Body of pancreas (tissue), 4 donors: ENCODE data around the gene ENTR1. TPM values are rescaled to one million over a fixed set of nuclear protein-coding genes. Genes with fewer than 3 reads are reported as not detected.
A peak's percentile ranks its signal among the peaks of the same experiment; 100 is the strongest.

Experiments
- ATAC-seq: fragments of 150-250 bp; one replicate; pipeline ENCODE4 v1.9.1; 2016
- DNase-seq, 4 donors: peaks; one replicate each; pipeline ENCODE4 v3.0.0-alpha.2; 2019
- H3K27ac ChIP-seq, 4 donors: fragments of 200-600 bp; sonication (generic); 1 replicate in 3 of 4; 2 replicates in 1 of 4; pipeline versions ENCODE4 v1.5.1 to v1.6.1; 2016 to 2019; ENCODE audit warnings: mild to moderate bottlenecking in 1 of 4, mixed read lengths in 1 of 4, moderate library complexity in 1 of 4
- H3K27me3 ChIP-seq, 2 donors: fragments of 200-600 bp; sonication (generic); one replicate each; pipeline ENCODE4 v1.6.0; 2016; ENCODE audit warnings: mild to moderate bottlenecking in 1 of 2
- H3K36me3 ChIP-seq, 2 donors: fragments of 200-600 bp; sonication (generic); replicated peaks in 1 of 2; 2 replicates each; pipeline ENCODE4 v1.5.1; 2016; ENCODE audit warnings: low read depth in 2 of 2; ENCODE audit not compliant: insufficient read depth in 1 of 2
- H3K4me1 ChIP-seq: fragments of 200-600 bp; sonication (generic); one replicate; pipeline ENCODE4 v1.6.0; 2016
- H3K4me3 ChIP-seq, 2 donors: fragments of 200-600 bp; sonication (generic); 1 replicate in 1 of 2; 2 replicates in 1 of 2; pipeline ENCODE4 v1.5.1; 2016 to 2019
- H3K9me3 ChIP-seq, 3 donors: fragments of 200-600 bp; sonication (generic); 1 replicate in 2 of 3; 2 replicates in 1 of 3; pipeline ENCODE4 v1.5.1; 2016
- POLR2A ChIP-seq, 3 donors: fragments of 450-650 bp; IDR thresholded peaks; one replicate each; pipeline ENCODE4 v1.6.1; 2016; ENCODE audit warnings: antibody characterized with exemption in 3 of 3, mild to moderate bottlenecking in 2 of 3
- WGBS, 2 donors: methylation state at CpG; one replicate each; pipeline ENCODE4 v1.1.5; 2017; 5-methylcytosine and 5-hydroxymethylcytosine counted together
- intact Hi-C: fragments of 100-400 bp; cut with DNase I; formaldehyde crosslinking; loops from one replicate; pipeline ENCODE4 v1.15.1; 2023
- total RNA-seq, 2 donors: library from RNA; depleted of rRNA; stranded (reverse); fragments of >200 nt; gene quantifications; one replicate each; pipeline ENCODE4 v1.1.0, GENCODE V29; 2016
- TF ChIP-seq, protein P1 (sequence below), 7 experiments: fragments of 450-650 bp in 4 of 7; fragments of 200-600 bp in 3 of 7; sonication (generic) in 3 of 7; IDR thresholded peaks; one replicate each; pipeline ENCODE4 v1.5.1; 2016 to 2019; ENCODE audit warnings: antibody characterized with exemption in 7 of 7

ENTR1 gene
- total RNA-seq, 2 donors from 2014 or later, result 20.2 to 71.5 TPM

GRCh38 chr9:136374183-136374575 is 36.2 kb downstream of the ENTR1 start:
- Histone ChIP-seq H3K27ac (no peak overlapping the region), H3K27me3 (no peaks in the 10 kb centered on the region), H3K36me3 (peaks cover 0 to 2% of the 10 kb centered on the region in 2 donors), H3K4me3 (no peak overlapping the region), H3K9me3 (no peaks in the 10 kb centered on the region), H3K4me1 (peaks cover 18% of the 10 kb centered on the region)
- DNase-seq, result no peak
- intact Hi-C loops, result no loop called here
- WGBS, 2 donors, result 89 to 97% methylated on average over 10 to 14 of the region's 14 CpGs
- TF ChIP-seq, protein P1, sequence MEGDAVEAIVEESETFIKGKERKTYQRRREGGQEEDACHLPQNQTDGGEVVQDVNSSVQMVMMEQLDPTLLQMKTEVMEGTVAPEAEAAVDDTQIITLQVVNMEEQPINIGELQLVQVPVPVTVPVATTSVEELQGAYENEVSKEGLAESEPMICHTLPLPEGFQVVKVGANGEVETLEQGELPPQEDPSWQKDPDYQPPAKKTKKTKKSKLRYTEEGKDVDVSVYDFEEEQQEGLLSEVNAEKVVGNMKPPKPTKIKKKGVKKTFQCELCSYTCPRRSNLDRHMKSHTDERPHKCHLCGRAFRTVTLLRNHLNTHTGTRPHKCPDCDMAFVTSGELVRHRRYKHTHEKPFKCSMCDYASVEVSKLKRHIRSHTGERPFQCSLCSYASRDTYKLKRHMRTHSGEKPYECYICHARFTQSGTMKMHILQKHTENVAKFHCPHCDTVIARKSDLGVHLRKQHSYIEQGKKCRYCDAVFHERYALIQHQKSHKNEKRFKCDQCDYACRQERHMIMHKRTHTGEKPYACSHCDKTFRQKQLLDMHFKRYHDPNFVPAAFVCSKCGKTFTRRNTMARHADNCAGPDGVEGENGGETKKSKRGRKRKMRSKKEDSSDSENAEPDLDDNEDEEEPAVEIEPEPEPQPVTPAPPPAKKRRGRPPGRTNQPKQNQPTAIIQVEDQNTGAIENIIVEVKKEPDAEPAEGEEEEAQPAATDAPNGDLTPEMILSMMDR (IDR thresholded peaks at IDR 0.05), result no peak
- TF ChIP-seq POLR2A (IDR thresholded peaks at IDR 0.05), result no peak
- no peak for ATAC-seq

DNA sequence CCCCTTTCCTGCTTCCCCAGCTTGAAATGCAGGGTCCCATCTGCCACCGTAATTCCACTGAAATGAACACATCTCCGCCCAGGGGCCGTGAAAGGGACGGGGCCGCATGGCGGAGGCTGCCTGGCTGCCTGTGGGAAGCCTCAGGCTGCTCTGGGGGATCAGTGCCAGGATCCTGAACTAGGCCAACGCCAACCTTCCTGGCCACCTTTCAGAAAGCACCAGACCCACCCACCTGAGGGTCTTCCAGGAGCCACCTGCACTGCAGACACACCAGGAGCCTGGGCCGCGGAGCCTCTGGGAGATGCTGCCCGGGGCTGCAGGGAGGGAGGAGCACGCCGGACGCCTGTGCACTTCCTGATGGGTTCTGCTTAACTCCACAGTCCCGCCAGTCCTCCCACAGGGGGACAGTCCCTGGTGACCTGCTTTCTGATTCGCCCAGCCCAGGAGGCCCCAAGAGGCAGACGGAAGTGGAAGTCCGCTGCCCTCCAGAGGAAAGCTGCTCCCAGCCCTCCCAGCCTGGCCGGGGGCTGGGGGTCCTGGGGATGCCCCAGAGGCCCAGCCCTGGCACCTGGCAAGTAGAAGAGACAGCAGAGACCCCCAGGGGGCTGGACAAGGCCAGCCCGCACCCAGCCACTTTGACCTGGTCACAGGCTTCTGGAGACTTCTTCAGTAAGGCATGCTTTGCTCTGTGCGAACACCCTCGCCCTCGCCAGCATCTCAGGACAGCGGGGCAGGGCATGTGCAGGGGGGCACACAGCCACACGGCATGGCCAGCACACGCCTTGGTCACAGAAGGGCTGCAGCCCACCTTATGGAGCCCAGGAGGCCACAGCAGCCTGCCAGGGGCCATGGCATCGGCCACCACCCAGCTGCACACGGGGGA is 36.9 kb downstream of the ENTR1 start, which contains the start of gene CARD9:
Gene CARD9, minus strand, starts transcription at position 370 of the 883 bp plus-strand sequence. CDS start 1,591 bp downstream, outside the sequence.
- Histone ChIP-seq H3K36me3 (no peaks in the 10 kb centered on the region), H3K4me1 (peaks cover 18% of the 10 kb centered on the region), H3K27ac (peak within 1 kb of the TSS in 2 of 4 donors; percentile 61 to 65), H3K27me3 (no peaks in the 10 kb centered on the region), H3K9me3 (no peaks in the 10 kb centered on the region), H3K4me3 (no peak within 1 kb of the TSS)
- WGBS, 2 donors, result 59 to 87% methylated on average over 4 to 20 of the region's 27 CpGs
- DNase-seq, result peak in 3 of 4 donors; percentile 57 to 60 (median 60)
- TF ChIP-seq, protein P1 (IDR thresholded peaks at IDR 0.05), result no peak
- peak in 1 of 3 donors; percentile 32 for TF ChIP-seq POLR2A (IDR thresholded peaks at IDR 0.05)
- ATAC-seq, result no peak
- intact Hi-C loops, result no loop called here

DNA sequence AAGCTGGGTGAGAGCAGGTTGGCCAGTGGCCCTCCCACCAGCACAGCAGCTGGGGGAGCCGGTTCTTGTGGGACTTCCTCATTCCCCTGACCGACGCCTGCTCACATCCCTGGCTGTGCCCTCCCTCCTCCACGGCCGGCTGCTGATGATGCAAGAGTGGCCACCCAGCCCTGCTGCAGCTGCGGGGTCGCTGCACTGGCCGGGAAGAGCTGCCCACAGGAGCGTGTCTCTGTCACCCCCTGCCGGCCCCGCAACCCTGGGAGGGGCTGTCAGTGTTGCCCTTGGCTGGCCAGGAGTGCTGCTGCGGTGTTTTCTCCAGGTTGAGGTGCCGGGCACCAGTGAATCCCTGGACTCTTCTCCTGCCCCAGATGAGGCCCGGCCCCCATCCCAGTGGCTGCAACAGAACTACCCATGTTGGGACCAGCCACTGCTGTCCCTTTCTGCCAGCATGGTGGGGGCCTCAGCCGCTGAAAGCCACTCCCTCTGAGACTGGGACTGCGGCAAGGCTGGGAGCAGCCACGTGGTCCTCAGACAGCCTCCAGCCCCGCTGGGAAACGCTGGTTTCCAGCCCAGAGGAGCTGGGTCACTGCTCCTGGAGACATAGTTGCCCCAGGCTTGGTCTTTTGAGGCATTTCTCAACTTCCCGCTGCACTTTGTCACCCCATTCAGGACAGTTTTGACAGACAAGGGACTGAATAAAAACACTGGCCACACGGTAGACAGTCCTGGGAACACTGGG is 37.7 kb downstream of the ENTR1 start:
- WGBS, 2 donors, result 38 to 40% methylated on average over 2 to 20 of the region's 21 CpGs
- Histone ChIP-seq H3K36me3 (no peaks in the 10 kb centered on the region), H3K4me1 (peaks cover 18% of the 10 kb centered on the region), H3K9me3 (no peaks in the 10 kb centered on the region), H3K27me3 (no peaks in the 10 kb centered on the region), H3K4me3 (no peak overlapping the region), H3K27ac (peak overlapping the region in 2 of 4 donors; percentile 61 to 65)
- intact Hi-C loops, result no loop called here
- DNase-seq (peak; percentile 52 to 82 (median 72)), ATAC-seq (peak; percentile 66)
- TF ChIP-seq POLR2A (IDR thresholded peaks at IDR 0.05), result no peak
- TF ChIP-seq, protein P1 (IDR thresholded peaks at IDR 0.05), result peak in 1 of 7 experiments; percentile 7

GRCh38 chr9:136372006-136372405 is 38.4 kb downstream of the ENTR1 start:
- Histone ChIP-seq H3K9me3 (no peaks in the 10 kb centered on the region), H3K27ac (peak overlapping the region in 2 of 4 donors; percentile 61 to 65), H3K36me3 (no peaks in the 10 kb centered on the region), H3K4me1 (peaks cover 18% of the 10 kb centered on the region), H3K27me3 (no peaks in the 10 kb centered on the region), H3K4me3 (no peak overlapping the region)
- no peak for TF ChIP-seq POLR2A (IDR thresholded peaks at IDR 0.05)
- TF ChIP-seq, protein P1 (IDR thresholded peaks at IDR 0.05), result no peak
- intact Hi-C loops, result no loop called here
- 91 to 94% methylated on average over 15 to 20 of the region's 21 CpGs for WGBS, 2 donors
- no peak for ATAC-seq
- DNase-seq, result no peak
